Measurements from ENCODE around the gene CACNA1B. TPM values are rescaled to one million over a fixed set of nuclear protein-coding genes. Genes with fewer than 3 reads are reported as not detected.

Gene CACNA1B
- total RNA-seq, 6 experiments from 2014 or later, result not detected

- Mint-ChIP-seq H3K27ac (no peak overlapping the region), H3K4me1 (ENCODE audit: low read depth) (no peaks in the 10 kb centered on the region), H3K36me3 (ENCODE audit: low read depth) (no peaks in the 10 kb centered on the region), H3K9me3 (no peaks in the 10 kb centered on the region), H3K27me3 (ENCODE audit: insufficient read depth) (peaks cover 9% of the 10 kb centered on the region), H3K4me3 (no peak overlapping the region)
- no peak for TF ChIP-seq CTCF (IDR thresholded peaks at IDR 0.05)
- DNase-seq, result no peak
These were observed 14.2 kb downstream of the CACNA1B start for GRCh38 chr9:137891588-137892423.

GRCh38 chr9:137892424-137893191 lies 15.0 kb downstream of the CACNA1B start:
- Mint-ChIP-seq H3K4me1 (ENCODE audit: low read depth) (no peaks in the 10 kb centered on the region), H3K9me3 (no peaks in the 10 kb centered on the region), H3K27me3 (ENCODE audit: insufficient read depth) (peaks cover 9% of the 10 kb centered on the region), H3K36me3 (ENCODE audit: low read depth) (no peaks in the 10 kb centered on the region), H3K27ac (no peak overlapping the region), H3K4me3 (no peak overlapping the region)
- TF ChIP-seq CTCF (IDR thresholded peaks at IDR 0.05), result no peak
- no peak for DNase-seq

- Mint-ChIP-seq H3K27ac (no peak overlapping the region), H3K4me3 (no peak overlapping the region), H3K9me3 (0 out of 2 replicates have a peak, but pooled peaks cover 3% of the 10 kb centered on the region), H3K36me3 (ENCODE audit: low read depth) (no peaks in the 10 kb centered on the region), H3K27me3 (ENCODE audit: insufficient read depth) (peaks cover 9% of the 10 kb centered on the region), H3K4me1 (ENCODE audit: low read depth) (no peaks in the 10 kb centered on the region)
- no peak for TF ChIP-seq CTCF (IDR thresholded peaks at IDR 0.05)
- no peak for DNase-seq
These were observed 16.1 kb downstream of the CACNA1B start for GRCh38 chr9:137893670-137894069.

- TF ChIP-seq CTCF (IDR thresholded peaks at IDR 0.05), result no peak
- Mint-ChIP-seq H3K9me3 (peaks cover 12% of the 10 kb centered on the region; the same call in 1 of the 2 replicates), H3K4me3 (no peak overlapping the region), H3K27me3 (ENCODE audit: insufficient read depth) (no peaks in the 10 kb centered on the region), H3K36me3 (ENCODE audit: low read depth) (no peaks in the 10 kb centered on the region), H3K27ac (no peak overlapping the region), H3K4me1 (ENCODE audit: low read depth) (no peaks in the 10 kb centered on the region; the same call in 1 of the 2 replicates)
- no peak for DNase-seq
These were observed 22.2 kb downstream of the CACNA1B start for GRCh38 chr9:137899551-137900360.

GRCh38 chr9:137900584-137901310 lies 23.2 kb downstream of the CACNA1B start:
- no peaks in the 10 kb centered on the region; the same call in 1 of the 2 replicates for H3K4me1 Mint-ChIP-seq (ENCODE audit: low read depth)
- no peaks in the 10 kb centered on the region for H3K27me3 Mint-ChIP-seq (ENCODE audit: insufficient read depth)
- H3K9me3 Mint-ChIP-seq, result peaks cover 12% of the 10 kb centered on the region; the same call in 1 of the 2 replicates
- no peak for DNase-seq
- no peak overlapping the region for H3K4me3 Mint-ChIP-seq
- H3K36me3 Mint-ChIP-seq (ENCODE audit: low read depth), result no peaks in the 10 kb centered on the region
- TF ChIP-seq CTCF (IDR thresholded peaks at IDR 0.05), result no peak
- no peak overlapping the region for H3K27ac Mint-ChIP-seq

Measured in HFFc6 (cell line).